Bone marrow (tissue), 2 donors: Measurements from ENCODE around the gene EHD2.

Experiments
- DNase-seq, 2 donors: peaks; one replicate each; lab custom pipeline; 2025; lab: John Stamatoyannopoulos, UW

EHD2 gene

DNA sequence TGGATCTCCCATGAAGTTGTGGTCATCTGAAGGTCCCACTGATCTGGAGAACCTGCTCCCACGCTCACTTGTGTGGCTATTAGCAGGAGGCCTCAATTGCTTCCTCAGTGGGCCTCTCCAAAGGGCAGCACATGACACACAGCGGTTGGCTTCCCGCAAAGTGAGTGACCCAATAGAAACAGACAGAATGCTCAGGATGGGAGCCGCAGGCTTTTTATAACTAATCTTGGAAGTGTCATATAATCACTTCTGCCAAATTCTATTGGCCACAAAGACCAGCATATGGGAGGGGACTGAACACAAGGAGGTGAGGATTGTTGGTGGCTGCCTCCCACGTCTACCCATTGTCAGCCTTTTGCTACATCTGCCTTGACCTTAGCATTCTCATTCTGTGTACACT lies 22.1 kb upstream of the EHD2 start:
- no peak for DNase-seq

DNA sequence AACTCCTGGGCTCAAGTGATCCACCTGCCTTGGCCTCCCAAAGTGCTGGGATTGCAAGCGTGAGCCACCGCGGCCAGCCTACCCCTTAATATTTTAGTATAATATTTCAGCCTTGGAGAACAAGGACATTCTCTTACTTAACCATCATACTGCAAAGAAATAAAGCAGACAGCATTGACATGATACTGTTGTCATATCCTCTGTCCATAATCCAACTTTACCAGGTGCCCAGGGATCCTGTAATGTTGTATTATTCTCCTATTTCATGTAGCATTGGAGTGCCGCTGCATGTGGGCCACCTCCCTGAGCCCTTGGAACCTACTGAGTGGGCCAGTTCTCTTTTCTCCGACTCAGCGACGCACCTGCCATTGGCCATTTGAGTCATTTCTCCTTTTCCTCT lies 21.4 kb upstream of the EHD2 start:
- no peak for DNase-seq

DNA sequence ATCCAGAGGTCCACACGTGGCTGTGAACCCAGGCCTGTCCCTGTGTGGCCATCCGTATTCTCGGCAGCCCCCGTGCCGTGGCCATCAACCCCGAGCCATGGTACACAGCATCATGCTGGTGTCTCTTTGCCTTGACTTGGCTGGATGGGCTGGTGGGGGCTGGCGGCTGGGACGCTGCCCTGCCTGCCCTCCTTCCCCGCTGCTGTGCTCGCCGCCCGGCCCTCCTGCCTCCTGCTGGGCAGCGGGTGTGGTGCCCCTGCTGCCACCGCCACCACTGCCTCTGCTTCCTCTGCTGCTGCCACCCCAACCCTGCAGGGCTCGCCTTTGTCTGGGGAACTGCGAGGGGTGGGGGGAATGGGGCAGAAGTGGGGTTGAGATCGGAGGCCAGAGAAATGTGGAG lies 19.7 kb upstream of the EHD2 start:
- DNase-seq = no peak

DNA sequence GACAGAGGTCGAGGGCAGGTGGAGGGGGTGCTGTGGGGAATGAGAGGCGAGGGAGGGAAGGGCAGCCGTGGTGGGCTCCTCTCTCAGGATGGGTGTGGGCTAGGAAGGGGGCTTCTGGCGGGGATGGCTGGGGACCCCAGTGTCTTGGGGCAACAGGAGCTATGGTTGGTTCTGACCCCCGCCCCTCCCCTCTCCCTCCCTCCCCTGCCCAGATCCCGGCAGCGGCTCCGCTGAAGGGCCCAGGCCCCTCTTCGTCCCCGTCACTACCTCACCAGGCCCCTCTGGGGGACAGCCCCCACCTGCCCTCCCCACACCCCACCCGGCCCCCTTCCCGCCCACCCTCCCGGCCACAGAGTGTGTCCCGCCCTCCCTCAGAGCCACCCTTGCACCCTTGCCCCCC lies 19.3 kb upstream of the EHD2 start:
- DNase-seq = no peak

DNA sequence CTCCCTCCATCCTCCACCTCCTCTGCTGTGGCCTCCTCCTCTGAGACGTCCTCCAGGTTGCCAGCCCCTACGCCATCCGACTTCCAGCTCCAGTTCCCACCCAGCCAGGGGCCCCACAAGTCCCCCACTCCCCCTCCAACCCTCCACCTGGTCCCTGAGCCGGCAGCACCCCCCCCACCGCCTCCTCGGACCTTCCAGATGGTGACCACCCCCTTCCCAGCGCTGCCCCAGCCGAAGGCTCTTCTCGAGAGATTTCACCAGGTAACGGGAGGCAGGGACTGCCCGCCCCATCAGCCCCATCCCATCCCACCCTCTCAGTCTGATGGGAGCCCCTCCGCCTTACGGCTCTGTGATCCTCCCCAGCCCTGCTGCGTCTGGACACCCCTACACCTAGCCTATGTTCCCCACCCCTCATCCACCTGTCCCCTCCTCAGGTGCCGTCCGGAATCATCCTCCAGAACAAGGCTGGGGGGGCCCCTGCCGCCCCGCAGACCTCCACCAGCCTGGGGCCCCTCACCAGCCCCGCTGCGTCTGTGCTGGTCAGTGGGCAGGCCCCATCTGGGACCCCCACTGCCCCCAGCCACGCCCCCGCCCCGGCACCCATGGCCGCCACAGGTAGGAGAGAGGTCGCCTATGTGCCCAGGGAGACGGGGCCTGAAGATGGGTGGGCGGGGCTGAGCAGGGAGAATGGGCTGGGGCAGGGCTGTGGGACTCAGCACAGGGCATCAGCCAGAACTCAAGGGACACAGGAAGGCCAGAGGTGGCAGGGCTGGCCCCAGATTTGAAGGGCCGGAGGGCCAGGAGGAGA lies 18.6 kb upstream of the EHD2 start:
- DNase-seq = no peak

DNA sequence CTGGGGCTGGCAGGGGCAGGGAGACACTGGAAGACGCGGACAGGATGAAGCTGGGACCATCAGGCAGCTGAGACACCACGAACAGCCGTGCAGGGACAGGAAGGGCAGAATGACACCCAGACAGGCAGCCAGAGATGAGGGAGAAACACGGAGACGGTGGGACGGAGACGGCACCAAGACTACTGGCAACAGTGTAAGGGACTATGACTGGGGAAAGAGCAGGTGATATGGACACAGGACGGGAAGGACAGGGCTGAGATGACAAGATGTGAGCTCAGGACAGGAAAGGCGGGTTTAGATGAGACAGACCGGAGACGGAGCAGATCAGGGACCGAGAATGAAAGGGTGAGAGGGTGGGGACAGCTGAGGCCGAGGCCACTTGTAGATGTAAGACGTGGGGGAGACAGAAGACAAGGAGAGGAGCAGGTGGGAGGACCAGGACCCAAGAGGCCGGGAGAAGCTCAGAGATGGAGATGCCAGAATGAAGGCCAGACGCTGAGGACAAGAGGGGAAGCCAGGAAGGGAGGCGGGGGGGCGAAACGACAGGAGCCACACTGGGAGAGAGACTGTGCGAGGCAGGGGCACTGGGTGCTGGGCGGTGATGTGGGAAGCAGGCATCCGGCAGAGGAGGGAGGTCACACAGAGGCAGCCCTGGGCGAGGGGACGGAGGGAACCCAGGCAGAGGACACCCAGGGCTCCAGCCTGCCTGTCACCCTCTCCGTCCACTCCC lies 17.5 kb upstream of the EHD2 start:
- no peak for DNase-seq

DNA sequence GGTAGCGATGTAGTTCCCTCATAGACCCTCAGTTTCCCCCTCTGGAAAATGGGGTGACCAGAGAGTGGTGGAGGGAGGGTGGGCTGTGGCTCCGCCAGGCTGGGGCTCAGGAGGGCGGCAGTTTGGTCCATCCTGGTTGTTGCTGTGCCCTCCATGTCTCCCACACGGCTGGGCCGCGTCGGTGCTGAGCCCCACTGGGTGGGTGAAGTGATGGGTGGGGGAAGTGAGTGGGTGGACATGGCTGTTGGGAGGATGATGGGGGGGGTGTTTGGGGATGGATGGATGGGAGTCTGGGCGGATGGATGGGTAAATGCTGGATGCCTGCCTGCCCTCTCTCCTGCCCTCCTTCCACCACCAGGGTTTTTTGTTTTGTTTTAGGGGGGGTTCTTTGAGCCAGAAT lies 16.6 kb upstream of the EHD2 start:
- DNase-seq = no peak

DNA sequence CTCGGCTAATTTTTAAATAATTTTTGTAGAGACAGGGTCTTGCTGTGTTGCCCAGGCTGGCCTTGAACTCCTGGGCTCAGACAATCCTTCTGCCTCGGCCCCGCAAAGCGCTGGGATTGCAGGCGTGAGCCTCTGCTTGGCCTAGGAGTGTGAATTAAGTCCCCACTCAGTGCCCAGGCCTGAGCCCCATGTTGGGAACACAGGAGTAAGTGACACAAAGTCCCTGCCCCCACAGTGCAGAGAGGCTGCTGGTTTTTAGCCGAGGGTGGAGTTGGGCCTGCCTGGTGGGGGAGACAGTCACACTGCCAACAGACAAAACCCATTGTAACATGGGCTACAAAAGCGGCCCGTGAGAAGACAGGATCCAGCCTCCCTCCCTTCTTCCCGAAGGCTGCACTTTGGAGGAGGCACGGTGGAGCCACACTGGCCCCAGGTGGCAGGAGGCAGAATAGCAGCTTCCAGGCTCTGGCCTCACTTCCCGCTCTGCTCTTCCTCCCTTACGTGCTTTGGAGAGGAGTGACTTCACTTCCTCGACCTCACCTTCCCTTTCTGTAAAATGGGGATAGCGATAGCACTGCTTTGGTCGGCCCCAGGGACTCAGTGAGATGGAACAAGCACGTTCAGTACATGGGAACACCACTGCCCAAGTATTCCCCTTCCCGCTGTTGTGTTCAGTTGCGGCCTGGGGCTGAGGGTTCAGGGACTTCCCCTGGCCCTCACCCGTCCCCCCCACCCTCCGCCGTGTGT lies 15.2 kb upstream of the EHD2 start:
- peak; percentile 29 to 64 for DNase-seq

DNA sequence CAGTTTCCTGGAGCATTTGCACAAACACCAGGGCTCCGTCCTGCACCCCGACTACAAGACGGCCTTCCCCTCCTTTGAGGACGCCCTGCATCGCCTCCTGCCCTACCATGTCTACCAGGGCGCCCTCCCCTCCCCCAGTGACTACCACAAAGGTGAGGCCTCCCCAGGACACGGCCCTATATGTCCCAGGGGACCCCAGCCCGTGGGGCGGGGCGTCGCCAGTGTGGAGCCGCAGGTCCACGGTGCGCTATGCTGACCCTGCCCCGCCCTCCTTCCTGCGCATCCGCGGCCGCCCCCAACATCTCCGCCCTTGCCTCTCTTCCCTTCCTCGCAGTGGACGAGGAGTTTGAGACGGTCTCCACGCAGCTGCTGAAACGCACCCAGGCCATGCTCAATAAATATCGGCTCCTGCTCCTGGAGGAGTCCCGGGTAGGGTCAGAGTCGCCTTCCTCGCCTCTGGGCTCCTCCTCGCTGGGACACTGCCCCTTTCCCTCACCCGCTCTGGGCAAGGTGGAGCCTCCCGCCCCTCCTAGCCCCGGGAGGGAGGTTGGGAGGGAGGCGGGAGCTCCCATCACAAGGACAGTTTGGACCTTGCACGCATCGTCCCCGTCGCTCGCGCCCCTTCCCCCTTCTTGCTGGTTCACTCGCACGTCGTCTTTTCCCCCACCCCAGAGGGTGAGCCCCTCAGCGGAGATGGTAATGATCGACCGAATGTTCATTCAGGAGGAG lies 14.4 kb upstream of the EHD2 start:
- no peak for DNase-seq

DNA sequence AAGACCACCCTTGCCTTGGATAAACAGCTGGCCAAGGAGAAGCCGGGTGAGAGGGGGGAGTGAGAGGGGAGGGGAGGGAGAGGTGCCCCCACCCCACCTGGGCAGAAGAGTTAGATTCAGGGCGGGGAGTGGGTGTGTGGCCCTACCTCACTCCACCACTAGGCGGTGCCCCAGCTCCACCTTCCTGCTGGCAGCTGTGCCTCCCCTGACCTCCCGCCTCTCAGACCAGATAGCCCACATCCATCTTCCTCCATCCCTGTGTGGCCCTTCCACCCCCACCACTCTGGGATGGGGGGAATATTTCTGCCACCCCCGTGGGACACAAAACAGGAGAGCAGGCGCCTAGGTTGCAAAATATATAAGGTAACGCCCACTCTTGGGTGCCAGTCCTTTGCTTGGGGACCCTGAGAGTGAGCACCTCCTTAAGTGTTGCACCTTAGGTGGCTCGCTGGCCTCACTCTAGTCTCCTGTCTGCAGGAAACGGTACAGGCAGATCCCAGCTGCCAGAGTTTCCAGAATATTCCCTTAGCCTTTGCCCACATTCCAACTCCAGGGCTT lies 13.8 kb upstream of the EHD2 start:
- DNase-seq = peak; percentile 3 to 18

DNA sequence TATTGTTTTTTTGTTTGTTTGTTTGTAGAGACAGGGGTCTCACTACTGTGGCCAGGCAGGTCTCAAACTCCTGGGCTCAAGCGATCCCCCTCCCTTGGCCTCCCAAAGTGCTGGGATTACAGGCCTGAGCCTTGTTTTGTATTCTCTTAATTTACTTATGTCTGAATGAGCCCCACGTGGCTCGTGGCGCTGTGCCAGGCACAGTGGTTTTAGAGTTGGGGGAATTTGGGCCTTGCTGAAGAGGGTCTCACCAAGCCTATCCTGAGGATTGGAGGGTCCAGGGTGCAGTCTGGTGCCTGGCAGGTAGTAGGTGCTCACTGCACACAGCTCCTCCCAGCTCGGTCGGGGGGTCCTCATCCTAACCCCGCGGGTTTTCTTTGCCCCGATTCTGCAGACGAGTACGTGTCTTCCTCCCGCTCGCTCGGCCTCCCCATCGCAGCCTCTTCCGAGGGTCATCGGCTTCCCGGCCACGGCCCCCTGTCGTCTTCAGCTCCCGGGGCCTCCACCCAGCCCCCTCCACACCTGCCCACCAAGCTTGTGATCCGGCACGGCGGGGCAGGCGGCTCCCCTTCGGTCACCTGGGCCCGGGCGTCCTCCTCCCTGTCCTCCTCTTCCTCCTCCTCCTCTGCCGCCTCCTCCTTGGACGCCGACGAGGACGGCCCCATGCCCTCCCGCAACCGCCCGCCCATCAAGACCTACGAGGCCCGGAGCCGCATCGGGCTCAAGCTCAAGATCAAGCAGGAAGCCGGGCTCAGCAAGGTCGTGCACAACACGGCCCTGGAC lies 12.1 kb upstream of the EHD2 start:
- no peak for DNase-seq

DNA sequence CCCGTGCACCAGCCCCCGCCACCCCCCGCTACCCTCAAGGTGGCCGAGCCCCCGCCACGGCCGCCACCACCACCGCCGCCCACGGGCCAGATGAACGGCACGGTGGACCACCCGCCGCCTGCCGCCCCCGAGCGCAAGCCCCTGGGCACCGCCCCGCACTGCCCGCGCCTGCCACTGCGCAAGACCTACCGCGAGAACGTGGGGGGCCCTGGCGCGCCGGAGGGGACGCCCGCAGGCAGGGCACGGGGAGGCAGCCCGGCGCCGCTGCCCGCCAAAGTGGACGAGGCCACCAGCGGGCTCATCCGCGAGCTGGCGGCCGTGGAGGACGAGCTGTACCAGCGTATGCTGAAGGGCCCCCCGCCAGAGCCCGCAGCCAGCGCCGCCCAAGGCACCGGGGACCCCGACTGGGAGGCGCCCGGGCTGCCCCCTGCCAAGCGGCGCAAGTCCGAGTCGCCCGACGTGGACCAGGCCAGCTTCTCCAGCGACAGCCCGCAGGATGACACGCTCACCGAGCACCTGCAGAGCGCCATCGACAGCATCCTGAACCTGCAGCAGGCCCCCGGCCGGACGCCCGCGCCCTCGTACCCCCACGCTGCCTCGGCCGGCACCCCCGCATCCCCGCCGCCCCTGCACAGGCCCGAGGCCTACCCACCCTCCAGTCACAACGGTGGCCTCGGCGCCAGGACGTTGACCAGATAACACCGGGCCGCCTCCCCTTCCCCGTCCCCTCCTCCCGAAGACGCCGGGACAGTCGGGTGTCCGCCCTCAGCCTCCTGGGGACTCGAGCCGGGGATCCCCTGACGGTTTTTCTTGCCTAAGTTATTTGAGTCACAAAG lies 11.3 kb upstream of the EHD2 start:
- no peak for DNase-seq

DNA sequence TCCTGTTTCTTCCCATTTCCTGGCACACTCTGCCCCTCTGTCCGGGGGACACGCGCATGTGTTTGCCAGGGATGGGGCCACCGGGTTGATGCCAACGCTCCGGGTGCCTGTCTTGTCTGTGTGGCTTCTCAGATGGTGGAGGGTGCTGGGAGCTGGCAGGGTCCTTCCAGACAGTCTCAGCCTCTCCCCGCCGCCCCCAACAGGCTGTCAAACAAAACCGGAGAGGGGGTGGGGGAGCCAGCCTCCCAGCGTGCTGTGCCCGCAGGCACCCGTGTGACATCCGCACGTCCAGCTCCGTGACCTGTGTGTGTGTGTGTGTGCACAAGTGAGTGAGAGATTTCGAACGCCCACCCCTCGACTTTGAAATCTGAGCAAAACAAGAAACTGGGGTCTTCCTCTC lies 10.6 kb upstream of the EHD2 start:
- DNase-seq = no peak

DNA sequence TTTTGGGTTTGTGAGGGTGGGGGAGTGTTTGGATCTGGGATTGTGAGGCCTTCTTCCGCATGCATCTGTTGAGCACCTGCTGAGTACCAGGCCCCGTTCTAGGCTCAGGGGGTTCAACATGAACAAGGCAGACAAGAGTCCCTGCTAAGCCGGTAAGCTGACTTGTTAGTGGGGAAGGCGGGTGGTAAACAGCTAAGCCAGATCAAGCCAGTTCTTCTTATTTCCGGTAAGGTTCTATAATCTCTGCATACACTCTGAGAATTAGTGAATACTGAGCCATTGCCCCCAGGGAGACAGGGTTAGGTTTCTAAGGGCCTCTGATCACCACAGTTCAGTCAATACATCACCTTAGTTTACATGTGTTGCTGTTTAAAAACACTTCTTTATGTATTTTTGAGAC lies 9.9 kb upstream of the EHD2 start:
- DNase-seq = no peak

DNA sequence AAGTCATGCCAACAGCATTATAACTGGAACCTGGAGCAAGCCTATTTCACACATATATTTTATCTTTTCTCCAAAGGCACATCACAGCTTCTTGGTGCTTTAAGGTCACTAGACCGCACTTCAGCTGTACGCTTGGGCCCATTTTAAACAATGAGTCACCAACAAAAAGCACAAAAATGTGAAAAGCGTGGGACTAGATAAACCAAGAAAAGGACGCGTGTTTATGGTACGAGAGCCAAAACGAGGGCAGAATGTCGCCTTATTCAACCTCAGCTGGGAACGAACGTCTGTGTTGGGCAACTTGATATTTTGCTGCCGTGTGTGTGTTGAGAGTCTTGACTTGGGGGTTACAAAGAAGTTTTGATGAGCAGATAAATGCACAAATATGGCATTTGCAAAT lies 9.2 kb upstream of the EHD2 start:
- DNase-seq = no peak

DNA sequence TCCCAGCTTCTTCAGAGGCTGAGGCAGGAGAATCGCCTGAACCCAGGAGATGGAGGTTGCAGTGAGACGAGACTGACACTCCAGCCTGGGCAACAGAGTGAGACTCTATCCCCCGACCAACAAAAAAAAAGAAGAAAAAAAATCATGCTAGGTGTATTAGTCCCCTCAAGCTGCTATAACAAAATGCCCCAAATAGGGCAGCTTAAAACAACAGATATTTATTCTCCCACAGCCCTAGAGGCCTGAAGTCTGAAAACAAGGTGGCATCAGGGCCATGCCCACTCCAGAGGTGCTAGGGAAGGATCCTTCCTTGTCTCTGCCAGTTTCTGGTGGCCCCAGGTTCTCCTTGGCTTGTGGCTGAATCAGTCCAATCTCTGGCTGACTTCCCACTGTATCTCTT lies 8.6 kb upstream of the EHD2 start:
- no peak for DNase-seq

DNA sequence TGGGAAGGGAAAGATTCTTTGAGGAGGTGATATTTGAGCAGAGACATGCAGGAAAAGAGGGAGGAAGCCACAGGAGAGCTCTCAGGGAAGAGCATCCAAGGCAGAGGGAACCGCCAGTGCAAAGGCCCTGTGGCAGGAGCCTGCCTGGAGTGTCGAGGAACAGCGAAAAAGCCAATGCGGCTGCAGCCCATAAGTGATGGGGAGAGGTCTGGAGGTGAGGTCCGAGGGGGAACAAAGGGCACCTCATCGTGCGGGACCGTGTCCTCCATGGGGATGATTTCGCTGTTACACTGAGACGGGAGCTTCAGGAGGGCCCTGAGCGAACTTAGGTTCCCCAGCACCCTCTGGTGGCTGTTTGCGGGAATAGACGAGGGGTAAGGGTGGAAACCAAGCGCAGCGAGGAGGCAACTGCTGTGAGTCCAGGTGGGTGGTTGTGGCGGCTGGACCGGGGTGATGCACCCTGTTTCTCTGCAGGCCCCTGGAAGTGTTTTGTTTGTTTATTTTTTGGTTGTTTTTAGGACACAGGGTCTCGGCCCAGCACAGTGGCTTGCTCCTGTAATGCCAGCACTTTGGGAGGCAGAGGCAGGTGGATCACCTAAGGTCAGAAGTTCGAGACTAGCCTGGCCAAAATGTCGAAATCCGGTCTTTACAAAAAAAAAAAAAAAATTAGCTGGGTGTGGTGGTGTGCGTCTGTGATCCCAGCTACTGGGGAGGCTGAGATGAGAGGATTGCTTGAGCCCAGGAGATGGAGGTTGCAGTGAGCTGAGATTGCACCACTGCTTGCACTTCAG lies 5.9 kb upstream of the EHD2 start:
- DNase-seq = peak; percentile 31 to 33

DNA sequence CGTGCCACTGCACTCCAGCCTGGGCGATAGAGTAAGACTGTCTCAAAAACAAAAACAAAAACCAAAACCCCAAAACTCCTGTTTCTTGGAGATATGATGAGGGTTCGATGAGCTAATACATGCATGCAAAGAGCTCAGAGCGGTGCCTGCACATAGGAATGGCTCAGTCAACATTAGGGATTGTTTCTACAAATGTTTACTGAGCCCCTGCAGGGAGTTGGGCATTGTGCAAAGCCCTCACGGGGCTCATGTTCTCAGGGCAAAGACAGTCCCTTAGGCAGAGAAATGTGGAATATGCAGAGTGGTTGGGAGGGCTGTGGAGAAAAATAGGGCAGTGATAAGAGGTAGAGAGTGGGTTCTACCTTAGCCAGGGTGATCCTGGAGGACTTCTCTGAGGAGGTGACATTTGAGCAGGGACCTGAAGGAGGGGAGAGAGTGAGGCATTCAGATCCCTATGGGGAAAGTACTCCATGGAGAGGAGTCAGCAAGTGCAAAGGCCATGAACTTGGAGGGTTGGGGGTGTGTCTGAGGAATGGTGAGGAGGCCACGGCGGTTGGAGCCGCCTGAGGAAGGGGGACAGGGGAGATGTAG lies 1.5 kb upstream of the EHD2 start:
- no peak for DNase-seq

DNA sequence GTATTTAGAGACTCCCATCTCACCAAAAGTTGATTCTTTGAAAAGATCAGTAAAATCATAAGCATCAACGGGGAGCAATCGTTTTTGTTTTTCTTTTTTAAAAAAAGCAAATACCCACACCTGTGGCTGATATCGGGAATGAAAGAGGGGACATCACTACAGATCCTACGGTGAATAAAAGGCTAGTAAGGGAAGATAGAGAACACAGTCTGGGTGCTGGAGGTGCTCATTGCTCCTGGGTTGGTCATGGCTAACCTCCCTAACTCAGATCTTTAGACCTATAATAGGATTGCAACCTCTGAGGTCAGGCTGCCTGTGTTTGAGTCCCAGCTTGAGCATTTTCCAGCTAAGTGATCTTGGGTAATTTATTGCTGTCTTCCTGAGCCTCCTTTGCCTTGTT lies 1.1 kb downstream of the EHD2 start:
- no peak for DNase-seq
